GM12891 (cell line): ENCODE data around the gene ANO2.

Experiments
- PAX5 ChIP-seq: IDR thresholded peaks from 2 replicates; pipeline ENCODE4 v1.6.1; 2011; ENCODE audit warnings: low read length, moderate library complexity, mild to moderate bottlenecking; ENCODE audit not compliant: insufficient read depth, severe bottlenecking
- POLR2A ChIP-seq: IDR thresholded peaks from 2 replicates; pipeline ENCODE4 v1.6.1; 2011; ENCODE audit warnings: low read depth, low read length, control low read depth
- POLR2AphosphoS5 ChIP-seq: IDR thresholded peaks from 2 replicates; pipeline ENCODE4 v1.6.1; 2011; ENCODE audit warnings: low read depth, low read length, control low read depth
- SPI1 ChIP-seq: IDR thresholded peaks from 2 replicates; pipeline ENCODE4 v1.6.1; 2011; ENCODE audit warnings: low read depth, low read length, control low read depth
- TAF1 ChIP-seq: IDR thresholded peaks from 2 replicates; pipeline ENCODE4 v1.6.1; 2011; ENCODE audit warnings: low read depth, low read length, control low read depth

- TF ChIP-seq POLR2A, result no peak
- TF ChIP-seq TAF1, result no peak
- TF ChIP-seq POLR2AphosphoS5, result no peak
- no peak for TF ChIP-seq PAX5
- TF ChIP-seq SPI1, result no peak
Observed at GRCh38 chr12:5565933-5566599, 379.0 kb downstream of the ANO2 start.
